ENCODE data around the gene RPS2. TPM values are rescaled to one million over a fixed set of nuclear protein-coding genes. Genes with fewer than 3 reads are reported as not detected.

Gene RPS2
- total RNA-seq, 2 experiments from 2014 or later: 2,461 to 3,120 TPM

- no peak for TF ChIP-seq CTCF (conservative IDR thresholded peaks at IDR 0.05; ENCODE audit: low read length)
- TF ChIP-seq EZH2phosphoT487 (IDR thresholded peaks at IDR 0.05; ENCODE audit: borderline replicate concordance, low read depth, low read length): no peak
- intact Hi-C loops (cut with micrococcal nuclease; ENCODE audit: unreplicated experiment): loop anchor here (2.0 kb wide), 1 partner anchor 67 kb away; the partner anchor contains the start of gene MSRB1
- ChIA-PET CTCF (ENCODE audit: unreplicated experiment) (no interaction called here), POLR2A (no interaction called here)
- H3K4me3 ChIP-seq (ENCODE audit: low read depth, low read length, poor library complexity, severe bottlenecking): peak within 1 kb of the TSS; percentile 93
- peak within 1 kb of the TSS; percentile 66 for H3K27ac ChIP-seq (ENCODE audit: low read depth, low read length, poor library complexity, severe bottlenecking)
- peaks cover 27% of the 10 kb centered on the region for H3K4me1 ChIP-seq (ENCODE audit: insufficient read depth, low read length, poor library complexity, severe bottlenecking)
- H2AFZ ChIP-seq (ENCODE audit: low read length): peak within 1 kb of the TSS; percentile 80; the same call in 1 of the 2 replicates
- peaks cover 10% of the 10 kb centered on the region; the same call in 1 of the 2 replicates for H4K20me1 ChIP-seq (ENCODE audit: insufficient read depth, low read length)
- peaks cover 13% of the 10 kb centered on the region; the same call in 1 of the 2 replicates for H3K36me3 ChIP-seq (ENCODE audit: insufficient read depth, low read length)
- peak within 1 kb of the TSS; percentile 100 for H3K4me2 ChIP-seq (ENCODE audit: low read length)
- H3K9me2 ChIP-seq (ENCODE audit: insufficient read depth, low read length): no peaks in the 10 kb centered on the region
- DNase-seq (ENCODE audit: low spot score): peak; percentile 92
- H3K9me3 ChIP-seq (ENCODE audit: low read length): no peaks in the 10 kb centered on the region
- BruUV-seq (replicated peaks): TSS peak; percentile 97
- peaks cover 42% of the 10 kb centered on the region for H3K79me2 ChIP-seq (ENCODE audit: insufficient read depth, low read depth, low read length)
These were observed 45.3 kb upstream of the RPS2 start, which contains the start of gene ZNF598 for GRCh38 chr16:2009791-2010510. TSS of gene ZNF598 (minus strand) at chr16:2009821.

- H4K20me1 ChIP-seq (ENCODE audit: insufficient read depth, low read length): peaks cover 10% of the 10 kb centered on the region; the same call in 1 of the 2 replicates
- BruUV-seq (replicated peaks): no TSS peak
- H3K36me3 ChIP-seq (ENCODE audit: insufficient read depth, low read length): peaks cover 14% of the 10 kb centered on the region; the same call in 1 of the 2 replicates
- no peaks in the 10 kb centered on the region for H3K9me3 ChIP-seq (ENCODE audit: low read length)
- ChIA-PET CTCF (ENCODE audit: unreplicated experiment) (no interaction called here), POLR2A (interaction anchor here (0.9 to 1.1 kb wide), 3 partner anchors 37 to 146 kb away, joined by 3 to 4 read pairs (median 3); partner anchors contain the start of genes TBL3 and TRAF7)
- H3K4me3 ChIP-seq (ENCODE audit: low read depth, low read length, poor library complexity, severe bottlenecking): peak overlapping the region; percentile 93
- peak overlapping the region; percentile 62 for H3K27ac ChIP-seq (ENCODE audit: low read depth, low read length, poor library complexity, severe bottlenecking)
- TF ChIP-seq EZH2phosphoT487 (IDR thresholded peaks at IDR 0.05; ENCODE audit: borderline replicate concordance, low read depth, low read length): no peak
- TF ChIP-seq CTCF (conservative IDR thresholded peaks at IDR 0.05; ENCODE audit: low read length): no peak
- peaks cover 42% of the 10 kb centered on the region for H3K79me2 ChIP-seq (ENCODE audit: insufficient read depth, low read depth, low read length)
- intact Hi-C loops (cut with micrococcal nuclease; ENCODE audit: unreplicated experiment): loop anchor here (2.0 kb wide), 1 partner anchor 66 kb away; the partner anchor contains the start of gene MSRB1
- H3K4me1 ChIP-seq (ENCODE audit: insufficient read depth, low read length, poor library complexity, severe bottlenecking): peaks cover 32% of the 10 kb centered on the region
- H3K4me2 ChIP-seq (ENCODE audit: low read length): peak overlapping the region; percentile 98
- H3K9me2 ChIP-seq (ENCODE audit: insufficient read depth, low read length): no peaks in the 10 kb centered on the region
- H2AFZ ChIP-seq (ENCODE audit: low read length): no peak overlapping the region
- peak; percentile 45 for DNase-seq (ENCODE audit: low spot score)
These were observed 44.6 kb upstream of the RPS2 start for GRCh38 chr16:2009164-2009711.

All from OCI-LY7 (cell line).